Right renal pelvis (tissue), 4 donors: ENCODE results near the gene TIGAR. TPM values are rescaled to one million over a fixed set of nuclear protein-coding genes. Genes with fewer than 3 reads are reported as not detected.

Experiments used
- DNase-seq, 4 donors: peaks; one replicate each; pipeline ENCODE4 v3.0.0-alpha.2; 2013; ENCODE audit warnings: low read depth in 4 of 4, low spot score in 3 of 4, missing footprints in 1 of 4
- polyA plus RNA-seq, 4 donors: library from polyadenylated mRNA; unstranded; fragments of 120-200 nt; gene quantifications; one replicate each; pipeline ENCODE4 v1.2.1, GENCODE V29; 2013; ENCODE audit not compliant: insufficient read length in 4 of 4

Gene TIGAR
- polyA plus RNA-seq, 4 donors = 7.4 to 11.8 (median 8.3) TPM

- no peak for DNase-seq
These were observed 48.5 kb downstream of the TIGAR start for GRCh38 chr12:4369548-4369947.

- no peak for DNase-seq
These were observed 49.3 kb downstream of the TIGAR start for GRCh38 chr12:4370265-4370664.

GRCh38 chr12:4372653-4373052 lies 51.6 kb downstream of the TIGAR start:
- no peak for DNase-seq

GRCh38 chr12:4375449-4375848 lies 54.4 kb downstream of the TIGAR start:
- no peak for DNase-seq

GRCh38 chr12:4378772-4379171 lies 57.8 kb downstream of the TIGAR start:
- DNase-seq = no peak

GRCh38 chr12:4379405-4379804 lies 58.4 kb downstream of the TIGAR start, which contains the start of gene FGF23:
FGF23 (minus strand) TSS chr12:4379712; CDS start chr12:4379582, 130 bp downstream.
- DNase-seq = peak in 3 of 4 donors; percentile 18 to 30 (median 29)

- no peak for DNase-seq
These were observed 59.3 kb downstream of the TIGAR start for GRCh38 chr12:4380332-4380731.

- no peak for DNase-seq
These were observed 62.4 kb downstream of the TIGAR start for GRCh38 chr12:4383304-4383865.

- no peak for DNase-seq
These were observed 65.8 kb downstream of the TIGAR start for GRCh38 chr12:4386801-4387200.

- no peak for DNase-seq
These were observed 66.6 kb downstream of the TIGAR start for GRCh38 chr12:4387607-4388006.

GRCh38 chr12:4388032-4388431 lies 67.0 kb downstream of the TIGAR start:
- no peak for DNase-seq

GRCh38 chr12:4388662-4389061 lies 67.6 kb downstream of the TIGAR start:
- DNase-seq = no peak

GRCh38 chr12:4392223-4392742 lies 71.3 kb downstream of the TIGAR start:
- DNase-seq = no peak

GRCh38 chr12:4393211-4393610 lies 72.2 kb downstream of the TIGAR start:
- no peak for DNase-seq

GRCh38 chr12:4395818-4396217 lies 74.8 kb downstream of the TIGAR start:
- DNase-seq = no peak

- no peak for DNase-seq
These were observed 80.1 kb downstream of the TIGAR start for GRCh38 chr12:4401117-4401516.

GRCh38 chr12:4402996-4403395 lies 82.0 kb downstream of the TIGAR start:
- no peak for DNase-seq

Other genes starting within 250 kb of the TIGAR start
- gene CCND2, start 47.5 kb upstream of the TIGAR start, polyA plus RNA-seq = 10 to 100 TPM; 43.7 to 52.6 (median 47.1) TPM
- gene FGF23, start 58.5 kb downstream of the TIGAR start, polyA plus RNA-seq = under 1 TPM; 0.06 to 0.12 (median 0.07) TPM
- under 1 TPM in 1 of 4 donors, not detected in 3; 0.10 TPM for gene FGF6, start 124.6 kb downstream of the TIGAR start, polyA plus RNA-seq
- gene RAD51AP1, start 217.7 kb downstream of the TIGAR start, polyA plus RNA-seq = 10 to 100 TPM; 21.6 to 32.9 (median 30.1) TPM
- gene DYRK4, start 241.0 kb downstream of the TIGAR start, polyA plus RNA-seq = 10 to 100 TPM; 50.7 to 57.6 (median 54.3) TPM